Fibroblast of lung (primary cell): ENCODE data around the gene USP24. TPM values are rescaled to one million over a fixed set of nuclear protein-coding genes. Genes with fewer than 3 reads are reported as not detected.

ENCODE experiments used
- DNase-seq, 2 donors: peaks; one replicate each; pipeline versions ENCODE4 v3.0.0 to v3.0.0-alpha.2; 2010; ENCODE audit warnings: low read depth in 2 of 2
- H2AFZ ChIP-seq: 2 replicates; pipeline ENCODE4 v1.5.1; 2012; ENCODE audit warnings: low read length, control low read depth, inconsistent platforms
- H3K27ac ChIP-seq: 2 replicates; pipeline ENCODE4 v1.5.1; 2011; ENCODE audit warnings: low read length, control low read depth; ENCODE audit not compliant: insufficient read depth
- H3K27me3 ChIP-seq: 2 replicates; pipeline ENCODE4 v1.5.1; 2011; ENCODE audit warnings: mild to moderate bottlenecking, low read length; ENCODE audit not compliant: control insufficient read depth, insufficient read depth
- H3K36me3 ChIP-seq: 2 replicates; pipeline ENCODE4 v1.5.1; 2011; ENCODE audit warnings: low read length; ENCODE audit not compliant: control insufficient read depth, insufficient read depth
- H3K4me1 ChIP-seq: 2 replicates; pipeline ENCODE4 v1.5.1; 2011; ENCODE audit warnings: low read length; ENCODE audit not compliant: control insufficient read depth, insufficient read depth; ENCODE audit errors: extremely low read depth
- H3K4me2 ChIP-seq: 2 replicates; pipeline ENCODE4 v1.5.1; 2011; ENCODE audit warnings: low read length, control low read depth; ENCODE audit not compliant: insufficient read depth; ENCODE audit errors: extremely low read depth
- H3K4me3 ChIP-seq, 4 experiments: fragments of 200-600 bp in 1 of 4; sonication (generic) in 1 of 4; replicated peaks in 1 of 4; 2 replicates each; pipeline ENCODE4 v1.5.1; 2011 to 2016; ENCODE audit warnings: low read length in 4 of 4, low read depth in 3 of 4, mild to moderate bottlenecking in 3 of 4, control low read depth in 2 of 4, inconsistent platforms in 1 of 4, mixed read lengths in 1 of 4; ENCODE audit not compliant: insufficient read depth in 1 of 4; ENCODE audit errors: control extremely low read depth in 1 of 4
- H3K79me2 ChIP-seq: 2 replicates; pipeline ENCODE4 v1.5.1; 2012; ENCODE audit warnings: mild to moderate bottlenecking, low read length, inconsistent platforms; ENCODE audit not compliant: control insufficient read depth, insufficient read depth
- H3K9ac ChIP-seq: 2 replicates; pipeline ENCODE4 v1.5.1; 2011; ENCODE audit warnings: mild to moderate bottlenecking, low read length, control low read depth; ENCODE audit not compliant: insufficient read depth
- H3K9me3 ChIP-seq: 2 replicates; pipeline ENCODE4 v1.5.1; 2012; ENCODE audit warnings: low read depth, low read length; ENCODE audit not compliant: control insufficient read depth, insufficient read depth
- H4K20me1 ChIP-seq: 2 replicates; pipeline ENCODE4 v1.5.1; 2011; ENCODE audit warnings: low read length; ENCODE audit not compliant: control insufficient read depth, insufficient read depth; ENCODE audit errors: extremely low read depth
- EZH2 ChIP-seq: IDR thresholded peaks from 2 replicates; pipeline ENCODE4 v1.5.1; 2012; ENCODE audit warnings: low read length, control low read depth, mild to moderate bottlenecking; ENCODE audit errors: missing control alignments
- polyA plus RNA-seq, 2 donors: library from polyadenylated mRNA; depleted of rRNA in 1 of 2; stranded (reverse) in 1 of 2; unstranded in 1 of 2; fragments of >200 nt; gene quantifications; 2 replicates each; pipeline ENCODE4 v1.2.1, GENCODE V29; 2011 to 2012; ENCODE audit warnings: missing spikeins in 1 of 2
- total RNA-seq: library from RNA; depleted of rRNA; stranded (reverse); fragments of >200 nt; gene quantifications from 2 replicates; pipeline ENCODE4 v1.2.1, GENCODE V29; 2014
- TF ChIP-seq, protein P1 (sequence below), 2 donors: IDR thresholded peaks in 1 of 2; conservative IDR thresholded peaks in 1 of 2; 1 replicate in 1 of 2; 2 replicates in 1 of 2; pipeline ENCODE4 v1.5.1; 2011 to 2012; ENCODE audit warnings: low read length in 2 of 2, control low read depth in 1 of 2, inconsistent platforms in 1 of 2, low read depth in 1 of 2, mild to moderate bottlenecking in 1 of 2

The USP24 gene
- total and polyA plus RNA-seq, 2 donors (not counting 1 experiment from before 2014, with no cell fraction given) = 16.4 to 63.9 TPM

DNA sequence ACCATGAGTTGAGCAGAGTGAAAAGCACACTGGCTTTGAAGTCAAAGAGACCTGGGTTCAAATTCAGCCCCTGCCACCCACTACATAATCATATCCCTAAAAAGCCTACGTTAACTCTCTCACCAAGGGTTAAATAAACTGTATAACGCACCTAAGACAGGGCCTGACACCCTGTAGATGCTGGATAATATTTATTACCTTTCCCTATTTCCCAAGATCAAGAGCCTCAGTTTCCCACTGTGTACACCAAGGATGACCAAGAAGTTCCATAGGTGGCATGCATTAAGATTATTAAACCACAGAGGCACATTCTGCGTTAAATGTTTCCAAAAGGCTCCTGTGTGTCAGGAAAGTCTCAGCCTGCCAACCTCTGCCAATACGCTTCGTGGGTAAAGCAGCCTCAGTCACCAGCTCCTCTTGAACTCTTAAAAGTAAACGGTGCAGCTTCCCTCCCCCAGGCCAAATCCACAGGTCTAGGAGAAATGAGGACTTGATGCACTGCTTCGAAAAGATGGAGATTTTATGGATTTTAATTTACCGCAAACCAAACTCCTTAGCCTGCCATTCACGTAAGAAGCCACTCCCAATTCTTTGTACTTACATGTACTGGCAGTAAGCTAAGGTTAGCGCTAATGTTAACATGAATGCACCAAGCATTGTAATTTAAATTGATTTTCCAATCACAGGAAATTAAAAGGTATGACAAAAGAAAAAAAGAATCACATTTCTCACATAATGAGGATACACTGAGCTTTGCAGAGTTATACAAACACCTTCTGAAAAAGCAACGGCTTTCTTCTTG lies 2.6 kb downstream of the USP24 start:
- Histone ChIP-seq H2AFZ (no peak overlapping the region), H3K9ac (no peak overlapping the region), H4K20me1 (no peaks in the 10 kb centered on the region), H3K36me3 (no peaks in the 10 kb centered on the region), H3K79me2 (peaks cover 78% of the 10 kb centered on the region), H3K4me2 (peak overlapping the region; percentile 74), H3K27me3 (no peaks in the 10 kb centered on the region), H3K4me3 (peak overlapping the region; percentile 4 to 90 (median 86)), H3K9me3 (no peaks in the 10 kb centered on the region), H3K27ac (no peak overlapping the region), H3K4me1 (peaks cover 13% of the 10 kb centered on the region)
- TF ChIP-seq, protein P1, sequence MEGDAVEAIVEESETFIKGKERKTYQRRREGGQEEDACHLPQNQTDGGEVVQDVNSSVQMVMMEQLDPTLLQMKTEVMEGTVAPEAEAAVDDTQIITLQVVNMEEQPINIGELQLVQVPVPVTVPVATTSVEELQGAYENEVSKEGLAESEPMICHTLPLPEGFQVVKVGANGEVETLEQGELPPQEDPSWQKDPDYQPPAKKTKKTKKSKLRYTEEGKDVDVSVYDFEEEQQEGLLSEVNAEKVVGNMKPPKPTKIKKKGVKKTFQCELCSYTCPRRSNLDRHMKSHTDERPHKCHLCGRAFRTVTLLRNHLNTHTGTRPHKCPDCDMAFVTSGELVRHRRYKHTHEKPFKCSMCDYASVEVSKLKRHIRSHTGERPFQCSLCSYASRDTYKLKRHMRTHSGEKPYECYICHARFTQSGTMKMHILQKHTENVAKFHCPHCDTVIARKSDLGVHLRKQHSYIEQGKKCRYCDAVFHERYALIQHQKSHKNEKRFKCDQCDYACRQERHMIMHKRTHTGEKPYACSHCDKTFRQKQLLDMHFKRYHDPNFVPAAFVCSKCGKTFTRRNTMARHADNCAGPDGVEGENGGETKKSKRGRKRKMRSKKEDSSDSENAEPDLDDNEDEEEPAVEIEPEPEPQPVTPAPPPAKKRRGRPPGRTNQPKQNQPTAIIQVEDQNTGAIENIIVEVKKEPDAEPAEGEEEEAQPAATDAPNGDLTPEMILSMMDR (conservative IDR thresholded peaks at IDR 0.05 in 1 of 2, IDR thresholded peaks at IDR 0.05 in 1 of 2; ENCODE audit: low read depth in 1 of 2, low read length in 2 of 2) = no peak
- no peak for TF ChIP-seq EZH2
- DNase-seq = peak in 1 of 2 donors; percentile 15

DNA sequence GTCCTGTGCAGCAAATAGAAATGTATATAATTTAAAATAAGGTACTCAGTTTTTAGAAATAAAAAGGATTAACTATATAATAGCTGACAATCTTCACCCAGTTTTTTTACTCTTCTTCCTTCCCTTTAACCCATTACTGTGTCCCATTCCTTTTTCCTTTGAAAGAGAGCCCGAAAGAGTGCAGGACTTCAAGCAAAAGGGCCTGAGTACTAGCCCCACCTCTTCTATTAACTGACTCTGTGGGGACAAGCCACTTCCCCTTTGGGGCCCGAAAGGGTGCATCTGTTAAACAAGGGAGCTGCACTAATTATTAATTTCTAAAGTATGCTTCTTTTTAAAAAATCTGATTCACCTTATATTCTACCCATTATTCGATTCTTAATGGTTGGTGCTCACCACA lies 3.3 kb downstream of the USP24 start:
- no peak overlapping the region for H3K27ac ChIP-seq
- no peak overlapping the region for H3K9ac ChIP-seq
- H2AFZ ChIP-seq = no peak overlapping the region
- peaks cover 12% of the 10 kb centered on the region for H3K4me1 ChIP-seq
- no peak for DNase-seq
- H4K20me1 ChIP-seq = no peaks in the 10 kb centered on the region
- peak overlapping the region in 1 of 4 experiments; percentile 37 for H3K4me3 ChIP-seq
- H3K27me3 ChIP-seq = no peaks in the 10 kb centered on the region
- TF ChIP-seq, protein P1 (conservative IDR thresholded peaks at IDR 0.05 in 1 of 2, IDR thresholded peaks at IDR 0.05 in 1 of 2; ENCODE audit: low read depth in 1 of 2, low read length in 2 of 2) = no peak
- no peak for TF ChIP-seq EZH2
- H3K36me3 ChIP-seq = no peaks in the 10 kb centered on the region
- H3K9me3 ChIP-seq = no peaks in the 10 kb centered on the region
- H3K4me2 ChIP-seq = peak overlapping the region; percentile 70
- peaks cover 85% of the 10 kb centered on the region for H3K79me2 ChIP-seq

DNA sequence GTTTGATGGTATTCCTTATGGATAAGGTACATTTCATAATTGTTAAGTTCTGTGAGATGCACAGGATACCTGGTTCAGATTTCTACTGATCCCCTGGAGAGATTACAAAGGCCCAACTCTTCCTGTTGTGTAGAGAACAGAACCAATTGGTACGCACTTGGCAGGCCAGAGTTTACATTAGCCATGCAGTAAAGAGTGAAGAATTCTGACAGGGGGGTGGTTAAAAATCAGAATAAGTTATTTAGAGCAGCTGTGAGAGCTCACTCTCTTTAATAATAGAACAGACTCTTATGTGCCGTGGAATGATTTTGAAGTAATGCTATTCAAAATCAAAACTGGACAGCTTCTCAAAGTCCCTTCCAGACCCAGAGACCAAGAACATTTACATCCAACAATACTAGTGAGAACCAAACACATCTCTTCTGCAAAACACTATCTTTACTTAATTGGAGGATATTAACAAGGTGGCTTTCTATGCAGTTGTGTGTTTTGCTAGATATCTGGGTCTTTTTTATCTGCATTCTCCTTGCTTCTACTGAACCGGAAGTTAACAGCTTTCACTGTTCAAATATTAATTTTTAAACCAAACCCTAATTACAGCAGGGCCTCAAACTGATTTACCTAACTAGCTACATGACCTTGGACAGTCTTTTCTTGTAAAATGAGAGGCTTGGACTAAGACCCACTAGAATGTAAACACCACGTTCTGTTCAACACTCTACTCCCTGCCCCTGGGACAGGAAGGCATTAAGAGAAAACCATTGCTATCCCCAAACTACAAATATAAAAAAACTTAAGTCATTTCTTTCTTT lies 4.0 kb downstream of the USP24 start:
- Histone ChIP-seq H3K79me2 (peaks cover 90% of the 10 kb centered on the region), H3K4me3 (peak overlapping the region in 2 of 4 experiments; percentile 4 to 37), H3K4me1 (peaks cover 10% of the 10 kb centered on the region), H3K9ac (no peak overlapping the region), H3K4me2 (peak overlapping the region; percentile 70), H2AFZ (no peak overlapping the region), H3K27me3 (no peaks in the 10 kb centered on the region), H3K27ac (no peak overlapping the region), H3K9me3 (no peaks in the 10 kb centered on the region), H3K36me3 (no peaks in the 10 kb centered on the region), H4K20me1 (no peaks in the 10 kb centered on the region)
- TF ChIP-seq, protein P1 (conservative IDR thresholded peaks at IDR 0.05 in 1 of 2, IDR thresholded peaks at IDR 0.05 in 1 of 2; ENCODE audit: low read depth in 1 of 2, low read length in 2 of 2) = no peak
- TF ChIP-seq EZH2 = no peak
- DNase-seq = no peak
